Left lung (tissue), 10 donors: ENCODE data around the gene BCAP31. TPM values are rescaled to one million over a fixed set of nuclear protein-coding genes. Genes with fewer than 3 reads are reported as not detected.

Experiments used
- ATAC-seq: fragments of 200-7000 bp; cut with Tn5 transposase; one replicate; pipeline ENCODE4 v1.9.1; 2020; ENCODE audit warnings: moderate library complexity
- DNase-seq, 4 donors: peaks; one replicate each; pipeline ENCODE4 v3.0.0-alpha.2; 2013 to 2020
- H3K27ac ChIP-seq, 2 donors: fragments of 200-600 bp; sonication (generic) in 1 of 2; one replicate each; pipeline versions ENCODE4 v1.5.0 to v1.8.0; 2020 to 2021
- H3K27me3 ChIP-seq, 2 donors: fragments of 200-600 bp; sonication (generic) in 1 of 2; one replicate each; pipeline versions ENCODE4 v1.5.0 to v1.8.0; 2020 to 2021
- H3K36me3 ChIP-seq, 2 donors: fragments of 200-600 bp; sonication (generic) in 1 of 2; one replicate each; pipeline versions ENCODE4 v1.5.0 to v1.8.0; 2020 to 2021
- H3K4me1 ChIP-seq, 2 donors: fragments of 200-600 bp; one replicate each; pipeline ENCODE4 v1.8.0; 2021
- H3K4me3 ChIP-seq, 2 donors: fragments of 200-600 bp; sonication (generic) in 1 of 2; one replicate each; pipeline versions ENCODE4 v1.5.0 to v1.8.0; 2020 to 2021; ENCODE audit warnings: mild to moderate bottlenecking in 1 of 2
- H3K9me3 ChIP-seq, 2 donors: fragments of 200-600 bp; sonication (generic) in 1 of 2; one replicate each; pipeline versions ENCODE4 v1.5.0 to v1.8.0; 2020 to 2021
- CTCF ChIP-seq, 2 donors: fragments of 200-600 bp; sonication (generic) in 1 of 2; IDR thresholded peaks; one replicate each; pipeline versions ENCODE4 v1.5.0 to v1.8.0; 2021; ENCODE audit warnings: antibody characterized with exemption in 2 of 2
- intact Hi-C, 2 donors: fragments of 100-400 bp; cut with DNase I; formaldehyde crosslinking; loops; one replicate each; pipeline versions ENCODE4 v1.11.2 to v1.14.2; 2022
- polyA plus RNA-seq, 6 donors: library from polyadenylated mRNA; unstranded; fragments of 120-200 nt; gene quantifications; one replicate each; pipeline ENCODE4 v1.2.1, GENCODE V29; 2013; ENCODE audit not compliant: insufficient read length in 6 of 6
- total RNA-seq, 2 donors: library from RNA; stranded (reverse); fragmentation: NEBNext Ultra II Directional; extraction: Animal tissue kit (Norgen Biotek cat#: 25700); gene quantifications; one replicate each; pipeline ENCODE4 v1.2.1, GENCODE V29; 2021
- donor health status: DM: no; HTN: yes; CAD: no.
- donor health status: DM: no; HTN: no; CAD: no.

BCAP31 gene
- total and polyA plus RNA-seq, 8 donors = 126 to 243 (median 138) TPM

DNA sequence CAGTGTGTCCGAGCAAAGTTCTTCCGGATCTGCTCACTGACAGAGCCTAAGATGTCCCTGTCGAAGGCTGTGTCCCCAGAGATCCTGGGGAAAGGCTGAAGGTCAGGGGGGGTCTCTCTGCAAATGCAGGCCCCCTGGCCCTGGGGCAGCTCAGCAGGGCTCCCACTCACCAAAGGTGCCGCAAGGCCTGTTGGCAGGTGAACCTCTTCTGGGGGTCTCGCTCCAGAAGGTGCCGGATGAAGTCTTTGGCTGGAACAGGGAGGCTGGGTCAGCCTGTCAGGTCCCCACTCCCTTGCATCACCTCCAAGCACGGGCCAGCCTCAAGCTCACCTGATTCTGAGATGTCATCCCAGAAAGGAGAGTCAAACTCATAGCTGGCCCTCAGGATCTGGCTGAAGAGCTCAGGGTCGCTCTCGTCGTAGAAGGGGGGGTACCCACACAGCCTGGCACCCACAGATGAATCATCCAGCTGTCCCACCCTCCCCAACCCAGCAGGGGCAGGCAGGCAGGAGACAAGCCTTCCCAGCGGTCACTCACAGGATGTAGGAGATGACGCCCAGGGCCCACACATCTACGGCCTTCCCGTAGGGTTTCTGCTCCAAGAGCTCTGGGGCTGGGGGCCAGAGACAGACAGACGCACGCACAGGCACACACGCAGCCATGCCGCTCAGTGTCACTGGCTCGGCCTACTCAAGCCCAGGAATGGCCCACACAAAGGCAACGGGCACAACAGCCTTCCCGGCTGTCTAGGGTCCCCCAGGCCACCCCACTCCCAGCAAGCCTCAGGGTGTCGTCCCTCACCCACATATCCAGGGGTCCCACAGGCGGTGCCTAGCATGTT, 53.2 kb downstream of the BCAP31 start:
- Histone ChIP-seq H3K4me3 (no peak overlapping the region), H3K27me3 (peaks cover 3 to 55% of the 10 kb centered on the region in 2 donors), H3K27ac (no peak overlapping the region), H3K9me3 (no peaks in the 10 kb centered on the region), H3K36me3 (no peaks in the 10 kb centered on the region), H3K4me1 (no peaks in the 10 kb centered on the region)
- ATAC-seq (no peak), DNase-seq (peak in 1 of 4 donors; percentile 19)
- TF ChIP-seq CTCF (IDR thresholded peaks at IDR 0.05) = no peak
- intact Hi-C loops = no loop called here

DNA sequence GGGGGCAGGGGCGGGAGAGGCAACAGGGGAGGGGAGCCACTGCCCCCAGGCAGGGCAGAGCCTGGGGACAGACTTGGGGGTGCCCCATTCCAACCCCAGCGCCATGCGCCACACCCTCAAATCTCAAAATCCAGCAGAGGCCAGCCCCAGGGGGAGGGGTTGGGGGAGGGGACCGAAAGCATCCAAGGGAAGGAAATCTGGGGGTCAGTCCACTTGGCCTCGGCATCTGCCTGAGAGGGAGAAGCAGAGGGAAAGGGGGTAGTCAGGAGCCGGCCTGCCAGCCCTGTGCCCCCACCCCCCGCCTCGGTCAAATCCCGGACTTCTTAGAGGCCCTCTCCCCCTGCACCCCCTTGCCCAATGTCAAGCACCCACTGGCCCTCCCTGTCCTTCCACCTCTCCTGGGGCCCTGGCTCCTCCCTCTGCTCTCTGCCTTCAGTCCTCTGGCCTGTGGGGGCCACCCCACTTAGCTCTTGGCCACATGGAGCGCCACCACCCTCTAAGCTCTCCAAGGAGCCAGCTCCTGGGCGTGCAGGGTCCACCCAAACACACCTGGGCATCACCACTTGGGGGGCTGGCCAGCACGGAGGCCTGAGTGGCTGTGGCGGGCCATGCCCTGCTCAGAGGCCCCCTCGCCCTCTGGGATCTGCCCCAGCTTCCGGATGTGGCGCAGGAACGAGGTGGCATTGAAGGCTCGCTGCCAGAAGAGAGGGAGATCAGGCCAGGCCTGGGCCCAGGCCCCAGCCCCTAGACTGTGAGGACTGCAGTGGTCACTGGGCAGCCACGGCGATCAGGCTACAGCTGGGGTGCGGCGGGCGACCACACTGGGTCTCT, 54.1 kb downstream of the BCAP31 start:
- no peaks in the 10 kb centered on the region for H3K9me3 ChIP-seq
- H3K27ac ChIP-seq = no peak overlapping the region
- peaks cover 3 to 53% of the 10 kb centered on the region in 2 donors for H3K27me3 ChIP-seq
- ATAC-seq = no peak
- TF ChIP-seq CTCF (IDR thresholded peaks at IDR 0.05) = no peak
- H3K36me3 ChIP-seq = no peaks in the 10 kb centered on the region
- peak in 1 of 4 donors; percentile 29 for DNase-seq
- no peaks in the 10 kb centered on the region for H3K4me1 ChIP-seq
- H3K4me3 ChIP-seq = no peak overlapping the region
- intact Hi-C loops = loop anchor here in 1 of 2 donors (10.0 kb wide), 1 partner anchor 115 kb away; no protein-coding TSS in a partner anchor

GRCh38 chrX:153669174-153669890, 54.9 kb downstream of the BCAP31 start:
- H3K27ac ChIP-seq = no peak overlapping the region
- peak; percentile 62 to 77 for TF ChIP-seq CTCF (IDR thresholded peaks at IDR 0.05)
- no peaks in the 10 kb centered on the region for H3K36me3 ChIP-seq
- H3K4me3 ChIP-seq = no peak overlapping the region
- peaks cover 5 to 45% of the 10 kb centered on the region in 2 donors for H3K27me3 ChIP-seq
- no peaks in the 10 kb centered on the region for H3K4me1 ChIP-seq
- ATAC-seq (peak; percentile 20), DNase-seq (peak in 2 of 4 donors; percentile 34 to 76)
- H3K9me3 ChIP-seq = no peaks in the 10 kb centered on the region
- intact Hi-C loops = loop anchor here in 1 of 2 donors (10.0 kb wide), 1 partner anchor 115 kb away; no protein-coding TSS in a partner anchor

DNA sequence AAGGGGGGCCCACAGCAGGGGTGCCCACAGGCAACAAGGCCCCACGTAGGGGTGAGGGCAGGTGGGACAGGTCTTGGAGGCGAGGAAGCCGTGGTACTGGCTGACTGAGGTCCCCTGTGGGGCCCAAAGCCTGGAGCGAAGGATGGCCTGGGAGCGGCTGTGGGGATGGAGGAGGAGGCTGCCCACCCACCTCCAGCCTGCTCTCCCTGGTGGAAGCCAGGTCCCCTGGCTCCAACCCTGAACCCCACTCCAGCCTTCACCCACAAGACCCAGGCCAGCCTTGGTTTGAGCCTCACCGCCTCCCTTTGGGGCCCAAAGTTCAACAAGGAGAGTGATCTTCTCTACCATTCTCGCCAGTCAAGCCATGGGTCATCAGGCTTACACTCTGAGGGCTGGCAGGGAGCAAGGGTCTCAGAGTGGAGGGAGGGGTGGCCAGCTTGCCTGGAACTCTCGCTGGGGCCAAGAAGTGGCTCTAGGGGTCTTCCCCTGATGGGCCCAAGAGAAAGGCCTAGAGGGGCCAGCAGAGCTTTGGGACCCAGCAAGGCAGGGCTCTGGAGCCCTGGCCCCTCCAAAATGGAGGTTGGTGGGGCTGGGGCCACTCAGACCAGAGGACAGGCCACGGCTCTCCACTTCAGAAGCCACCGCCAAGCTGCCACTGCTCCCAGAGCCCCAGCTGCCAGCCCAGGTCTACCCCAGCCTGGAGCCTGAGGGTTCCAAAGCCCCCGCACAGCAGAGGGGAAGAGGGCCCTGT, 55.6 kb downstream of the BCAP31 start:
- DNase-seq (no peak), ATAC-seq (no peak)
- intact Hi-C loops = loop anchor here in 1 of 2 donors (10.0 kb wide), 1 partner anchor 114 kb away; no protein-coding TSS in a partner anchor
- no peak overlapping the region for H3K27ac ChIP-seq
- peaks cover 6 to 42% of the 10 kb centered on the region in 2 donors for H3K27me3 ChIP-seq
- H3K36me3 ChIP-seq = no peaks in the 10 kb centered on the region
- H3K9me3 ChIP-seq = no peaks in the 10 kb centered on the region
- H3K4me3 ChIP-seq = no peak overlapping the region
- H3K4me1 ChIP-seq = no peaks in the 10 kb centered on the region
- no peak for TF ChIP-seq CTCF (IDR thresholded peaks at IDR 0.05)
